ENCODE data around the gene USB1. TPM values are rescaled to one million over a fixed set of nuclear protein-coding genes. Genes with fewer than 3 reads are reported as not detected.

The USB1 gene
- total RNA-seq, 1 experiment from 2014 or later, result 18.7 TPM

DNA sequence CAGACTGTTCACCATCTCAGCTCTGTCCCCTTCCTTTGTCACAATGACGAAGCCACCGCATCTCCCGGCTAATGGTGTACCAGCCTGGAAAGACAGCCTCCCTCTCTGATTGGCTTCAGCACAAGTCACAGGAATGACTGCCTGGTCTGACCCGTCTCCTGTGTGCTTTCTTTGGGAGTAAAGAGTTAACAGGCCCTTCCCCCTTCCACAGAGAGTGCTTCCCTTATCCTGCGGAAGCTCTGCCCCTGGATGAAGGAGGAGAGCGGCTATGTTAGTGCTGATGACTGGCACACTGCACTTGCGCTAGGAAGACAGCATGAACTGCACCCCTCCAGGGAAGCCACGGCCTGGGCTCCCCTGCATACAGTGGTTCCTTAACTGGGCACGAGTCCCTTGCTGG lies 11.3 kb downstream of the USB1 start:
- Histone ChIP-seq H3K27ac (ENCODE audit: low read length) (no peak overlapping the region), H3K4me3 (ENCODE audit: low read length) (no peak overlapping the region), H3K9me2 (replicated peaks; ENCODE audit: low read length) (no peaks in the 10 kb centered on the region), H3K4me2 (ENCODE audit: low read length) (no peak overlapping the region), H3K27me3 (ENCODE audit: low read length) (no peaks in the 10 kb centered on the region), H4K20me1 (ENCODE audit: low read length) (no peaks in the 10 kb centered on the region), H3K79me2 (ENCODE audit: low read length) (no peaks in the 10 kb centered on the region), H3K36me3 (ENCODE audit: low read depth, low read length) (no peaks in the 10 kb centered on the region), H3K9ac (ENCODE audit: low read length) (no peak overlapping the region), H3K4me1 (ENCODE audit: insufficient read depth, low read length) (no peaks in the 10 kb centered on the region), H3F3A (ENCODE audit: low read length, unreplicated experiment) (no peaks in the 10 kb centered on the region), H3K9me3 (ENCODE audit: low read length) (no peaks in the 10 kb centered on the region), H2AFZ (ENCODE audit: low read length) (no peak overlapping the region)
- ChIA-PET POLR2A (ENCODE audit: unreplicated experiment) (no interaction called here), CTCF (no interaction called here)
- ATAC-seq (no peak), DNase-seq (no peak)
- TF ChIP-seq EZH2 (IDR thresholded peaks at IDR 0.05; ENCODE audit: low read length, unreplicated experiment) (no peak), EZH2phosphoT487 (IDR thresholded peaks at IDR 0.05; ENCODE audit: borderline replicate concordance, low read length) (no peak)
- TF ChIP-seq, protein P1, sequence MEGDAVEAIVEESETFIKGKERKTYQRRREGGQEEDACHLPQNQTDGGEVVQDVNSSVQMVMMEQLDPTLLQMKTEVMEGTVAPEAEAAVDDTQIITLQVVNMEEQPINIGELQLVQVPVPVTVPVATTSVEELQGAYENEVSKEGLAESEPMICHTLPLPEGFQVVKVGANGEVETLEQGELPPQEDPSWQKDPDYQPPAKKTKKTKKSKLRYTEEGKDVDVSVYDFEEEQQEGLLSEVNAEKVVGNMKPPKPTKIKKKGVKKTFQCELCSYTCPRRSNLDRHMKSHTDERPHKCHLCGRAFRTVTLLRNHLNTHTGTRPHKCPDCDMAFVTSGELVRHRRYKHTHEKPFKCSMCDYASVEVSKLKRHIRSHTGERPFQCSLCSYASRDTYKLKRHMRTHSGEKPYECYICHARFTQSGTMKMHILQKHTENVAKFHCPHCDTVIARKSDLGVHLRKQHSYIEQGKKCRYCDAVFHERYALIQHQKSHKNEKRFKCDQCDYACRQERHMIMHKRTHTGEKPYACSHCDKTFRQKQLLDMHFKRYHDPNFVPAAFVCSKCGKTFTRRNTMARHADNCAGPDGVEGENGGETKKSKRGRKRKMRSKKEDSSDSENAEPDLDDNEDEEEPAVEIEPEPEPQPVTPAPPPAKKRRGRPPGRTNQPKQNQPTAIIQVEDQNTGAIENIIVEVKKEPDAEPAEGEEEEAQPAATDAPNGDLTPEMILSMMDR (conservative IDR thresholded peaks at IDR 0.05; ENCODE audit: low read depth, low read length), result no peak
- BruUV-seq (replicated peaks), result no TSS peak
- intact Hi-C loops (cut with micrococcal nuclease), result no loop called here

- POLR2A ChIA-PET (ENCODE audit: unreplicated experiment), result interaction anchor here (0.5 kb wide), 1 partner anchor 141 kb away, joined by 5 read pairs; no protein-coding TSS in a partner anchor
- Histone ChIP-seq H3K27ac (ENCODE audit: low read length) (no peak overlapping the region), H3K9me3 (ENCODE audit: low read length) (no peaks in the 10 kb centered on the region), H3K4me2 (ENCODE audit: low read length) (no peak overlapping the region), H2AFZ (ENCODE audit: low read length) (no peak overlapping the region), H3K27me3 (ENCODE audit: low read length) (no peaks in the 10 kb centered on the region), H3K36me3 (ENCODE audit: low read depth, low read length) (no peaks in the 10 kb centered on the region), H3F3A (ENCODE audit: low read length, unreplicated experiment) (no peaks in the 10 kb centered on the region), H4K20me1 (ENCODE audit: low read length) (no peaks in the 10 kb centered on the region), H3K79me2 (ENCODE audit: low read length) (no peaks in the 10 kb centered on the region), H3K9me2 (replicated peaks; ENCODE audit: low read length) (no peaks in the 10 kb centered on the region), H3K4me3 (ENCODE audit: low read length) (no peak overlapping the region), H3K9ac (ENCODE audit: low read length) (no peak overlapping the region), H3K4me1 (ENCODE audit: insufficient read depth, low read length) (no peaks in the 10 kb centered on the region)
- no TSS peak for BruUV-seq (replicated peaks)
- ATAC-seq, result no peak
- no peak for TF ChIP-seq EZH2 (IDR thresholded peaks at IDR 0.05; ENCODE audit: low read length, unreplicated experiment)
- TF ChIP-seq, protein P1 (conservative IDR thresholded peaks at IDR 0.05; ENCODE audit: low read depth, low read length), result no peak
- TF ChIP-seq EZH2phosphoT487 (IDR thresholded peaks at IDR 0.05; ENCODE audit: borderline replicate concordance, low read length), result no peak
- DNase-seq, result no peak
- intact Hi-C loops (cut with micrococcal nuclease), result no loop called here
- CTCF ChIA-PET, result no interaction called here
These were observed 12.2 kb downstream of the USB1 start for GRCh38 chr16:58013201-58013956.

DNA sequence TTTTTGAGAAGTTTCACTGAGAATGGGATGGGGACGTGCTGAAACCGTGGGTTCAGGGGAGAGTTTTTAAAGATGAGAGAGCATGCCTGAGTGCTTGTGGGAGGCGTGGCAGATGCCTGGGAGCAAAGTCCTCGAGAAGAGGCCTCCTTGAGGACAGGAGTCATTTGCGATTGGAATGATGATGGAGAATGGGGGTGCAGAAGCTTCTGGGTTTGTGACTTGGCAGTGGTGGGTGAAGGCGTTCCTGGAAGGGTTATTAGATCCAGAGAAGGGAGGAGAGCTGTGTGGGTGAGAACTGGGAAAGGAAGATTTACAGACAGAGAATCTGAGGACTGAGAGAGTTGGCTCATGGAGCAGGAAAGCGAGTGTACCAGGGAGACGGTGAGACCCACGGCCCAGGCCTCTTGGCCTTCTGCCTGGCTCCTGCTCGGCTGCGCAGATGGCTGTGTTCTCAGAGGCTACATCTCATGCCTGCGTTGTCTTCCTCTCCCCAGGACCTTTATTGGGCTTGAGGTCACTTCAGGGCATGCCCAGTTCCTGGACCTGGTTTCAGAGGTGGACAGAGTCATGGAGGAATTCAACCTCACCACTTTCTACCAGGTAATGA lies 15.7 kb downstream of the USB1 start:
- no peaks in the 10 kb centered on the region for H4K20me1 ChIP-seq (ENCODE audit: low read length)
- H3K4me3 ChIP-seq (ENCODE audit: low read length), result no peak overlapping the region
- no peaks in the 10 kb centered on the region for H3K9me2 ChIP-seq (replicated peaks; ENCODE audit: low read length)
- no peak overlapping the region for H3K9ac ChIP-seq (ENCODE audit: low read length)
- H3K27ac ChIP-seq (ENCODE audit: low read length), result no peak overlapping the region
- POLR2A ChIA-PET (ENCODE audit: unreplicated experiment), result no interaction called here
- H3K36me3 ChIP-seq (ENCODE audit: low read depth, low read length), result no peaks in the 10 kb centered on the region; the same call in 1 of the 2 replicates
- intact Hi-C loops (cut with micrococcal nuclease), result no loop called here
- H3F3A ChIP-seq (ENCODE audit: low read length, unreplicated experiment), result no peaks in the 10 kb centered on the region
- no peaks in the 10 kb centered on the region for H3K79me2 ChIP-seq (ENCODE audit: low read length)
- no peak for DNase-seq
- ATAC-seq, result no peak
- no peaks in the 10 kb centered on the region for H3K27me3 ChIP-seq (ENCODE audit: low read length)
- peaks cover 8% of the 10 kb centered on the region for H3K4me1 ChIP-seq (ENCODE audit: insufficient read depth, low read length)
- no peak overlapping the region for H2AFZ ChIP-seq (ENCODE audit: low read length)
- CTCF ChIA-PET, result no interaction called here
- H3K9me3 ChIP-seq (ENCODE audit: low read length), result no peaks in the 10 kb centered on the region
- BruUV-seq (replicated peaks), result no TSS peak
- no peak overlapping the region for H3K4me2 ChIP-seq (ENCODE audit: low read length)
- no peak for TF ChIP-seq EZH2 (IDR thresholded peaks at IDR 0.05; ENCODE audit: low read length, unreplicated experiment)
- TF ChIP-seq EZH2phosphoT487 (IDR thresholded peaks at IDR 0.05; ENCODE audit: borderline replicate concordance, low read length), result no peak
- TF ChIP-seq, protein P1 (conservative IDR thresholded peaks at IDR 0.05; ENCODE audit: low read depth, low read length), result no peak
